HG02970 (cell line): Measurements from ENCODE around the gene WDR72.
"Not testable (repeated sequence)": the region's sequence is repeated elsewhere in the genome, so short reads cannot be mapped to it uniquely, and the experiment has no call there.

ENCODE experiments used
- ATAC-seq: cut with Tn5 transposase; IDR thresholded peaks from one replicate; pipeline ENCODE4 v1.9.1; 2021; ENCODE audit warnings: mild to moderate bottlenecking, moderate library complexity, moderate number of reproducible peaks; ENCODE audit not compliant: unreplicated experiment, low FRiP score

The WDR72 gene

GRCh38 chr15:53710906-53711305 is 48.6 kb downstream of the WDR72 start:
- no peak for ATAC-seq

DNA sequence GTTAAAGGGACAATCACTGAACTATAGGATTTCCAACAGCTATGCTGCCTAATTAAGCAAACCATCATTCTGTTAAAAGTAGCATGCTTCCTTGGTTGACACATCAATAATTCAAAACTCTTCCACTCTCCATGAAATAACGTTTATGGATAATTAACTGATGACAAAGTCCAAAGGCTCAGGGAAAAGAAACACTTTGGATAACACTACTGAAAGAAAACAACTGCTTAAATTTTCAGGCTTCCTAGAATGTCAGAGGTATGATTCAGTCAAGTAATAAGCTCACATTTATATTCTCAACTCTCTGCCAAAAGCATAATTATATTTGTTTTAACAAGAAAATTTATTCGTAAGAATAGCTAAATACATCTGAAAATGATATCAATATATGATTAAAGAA is 49.6 kb downstream of the WDR72 start:
- ATAC-seq, result no peak

GRCh38 chr15:53695365-53695764 is 64.1 kb downstream of the WDR72 start:
- no peak for ATAC-seq

GRCh38 chr15:53694476-53694874 is 65.0 kb downstream of the WDR72 start:
- no peak for ATAC-seq

- no peak for ATAC-seq
Observed at GRCh38 chr15:53693729-53694475, 65.6 kb downstream of the WDR72 start.

- not testable (repeated sequence) for ATAC-seq
Observed at GRCh38 chr15:53684162-53684561, 75.3 kb downstream of the WDR72 start.

DNA sequence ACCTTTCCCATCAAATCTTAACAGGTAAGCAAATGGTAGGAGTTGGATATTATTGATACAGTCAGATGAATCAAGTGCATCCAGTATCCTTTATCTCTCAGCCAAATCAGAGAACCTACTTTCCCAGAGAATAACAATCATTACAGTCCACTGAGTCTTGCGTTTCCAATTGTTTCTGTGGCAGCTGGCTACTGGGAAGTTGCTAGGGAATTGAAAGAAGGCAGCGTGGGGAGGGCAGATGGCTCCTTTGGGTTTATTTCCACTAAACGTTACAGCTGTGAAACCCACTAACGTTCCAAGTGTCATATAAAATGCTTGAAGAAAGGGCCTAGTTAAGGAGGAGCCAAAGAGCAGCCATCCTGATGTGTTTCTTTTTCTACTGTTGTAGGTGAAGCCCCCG is 78.4 kb downstream of the WDR72 start:
- ATAC-seq, result no peak

- no peak for ATAC-seq
Observed at GRCh38 chr15:53675832-53676231, 83.6 kb downstream of the WDR72 start.

GRCh38 chr15:53671545-53671944 is 87.9 kb downstream of the WDR72 start:
- no peak for ATAC-seq

- no peak for ATAC-seq
Observed at GRCh38 chr15:53670701-53671100, 88.8 kb downstream of the WDR72 start.

- no peak for ATAC-seq
Observed at GRCh38 chr15:53665930-53666329, 93.5 kb downstream of the WDR72 start.

- no peak for ATAC-seq
Observed at GRCh38 chr15:53658827-53659555, 100.5 kb downstream of the WDR72 start.

DNA sequence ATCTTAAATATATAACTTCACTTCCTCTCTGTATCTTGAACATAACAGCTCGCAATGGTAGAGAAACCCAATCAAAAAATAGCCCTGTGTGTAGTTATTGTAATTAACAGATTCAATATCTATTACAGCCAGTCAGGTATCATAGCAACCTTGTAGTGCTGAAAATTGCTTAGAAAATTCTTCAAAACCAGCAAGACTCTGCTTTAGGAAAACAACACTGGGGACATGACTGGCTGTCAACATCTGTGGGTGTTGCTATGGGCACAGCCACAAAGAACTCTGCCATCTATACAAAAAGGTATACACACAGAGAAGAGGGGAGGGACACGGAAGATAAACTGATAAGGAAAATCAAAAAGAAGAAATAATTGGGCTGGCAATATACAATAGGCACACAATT is 101.2 kb downstream of the WDR72 start:
- ATAC-seq, result no peak

- no peak for ATAC-seq
Observed at GRCh38 chr15:53648934-53649333, 110.5 kb downstream of the WDR72 start.

DNA sequence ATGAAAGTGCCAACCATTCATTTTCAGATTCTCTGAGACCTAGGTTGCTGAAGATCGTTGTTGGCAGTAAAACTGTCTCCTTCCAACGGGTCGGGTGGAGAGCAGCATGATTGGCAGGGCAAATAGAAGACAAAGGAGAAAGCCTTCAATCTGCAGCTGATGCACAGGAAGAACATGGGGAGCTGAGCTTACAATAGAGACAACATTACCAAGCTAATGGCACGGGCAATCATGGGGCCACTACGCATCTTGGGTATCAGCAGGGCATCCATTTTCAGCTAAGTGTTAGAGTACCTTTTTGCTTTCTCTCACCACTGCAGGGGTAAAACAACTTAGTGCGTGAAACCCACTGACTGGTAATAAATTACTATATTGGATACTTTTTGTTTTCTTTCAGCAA is 114.8 kb downstream of the WDR72 start:
- ATAC-seq, result no peak

- ATAC-seq, result no peak
Observed at GRCh38 chr15:53634517-53635106, 124.9 kb downstream of the WDR72 start.

DNA sequence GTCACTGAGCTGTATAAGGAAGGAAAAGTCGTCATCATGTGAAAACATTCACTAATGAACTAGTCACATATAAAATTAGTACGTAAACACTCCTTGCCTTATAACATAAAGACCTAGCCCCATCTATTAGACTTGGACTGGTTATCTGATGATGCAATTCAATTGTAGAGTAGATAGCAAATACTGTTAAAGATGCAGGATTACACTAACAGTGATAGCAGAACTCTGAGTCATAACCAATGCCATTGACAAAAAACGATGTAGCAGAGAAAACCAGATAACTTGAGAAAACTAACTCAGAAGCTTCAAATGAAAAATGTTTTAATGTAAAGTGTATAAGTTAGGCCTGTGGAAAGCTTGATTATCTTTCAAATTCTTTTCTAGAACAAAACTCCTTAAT is 132.2 kb downstream of the WDR72 start:
- no peak for ATAC-seq

DNA sequence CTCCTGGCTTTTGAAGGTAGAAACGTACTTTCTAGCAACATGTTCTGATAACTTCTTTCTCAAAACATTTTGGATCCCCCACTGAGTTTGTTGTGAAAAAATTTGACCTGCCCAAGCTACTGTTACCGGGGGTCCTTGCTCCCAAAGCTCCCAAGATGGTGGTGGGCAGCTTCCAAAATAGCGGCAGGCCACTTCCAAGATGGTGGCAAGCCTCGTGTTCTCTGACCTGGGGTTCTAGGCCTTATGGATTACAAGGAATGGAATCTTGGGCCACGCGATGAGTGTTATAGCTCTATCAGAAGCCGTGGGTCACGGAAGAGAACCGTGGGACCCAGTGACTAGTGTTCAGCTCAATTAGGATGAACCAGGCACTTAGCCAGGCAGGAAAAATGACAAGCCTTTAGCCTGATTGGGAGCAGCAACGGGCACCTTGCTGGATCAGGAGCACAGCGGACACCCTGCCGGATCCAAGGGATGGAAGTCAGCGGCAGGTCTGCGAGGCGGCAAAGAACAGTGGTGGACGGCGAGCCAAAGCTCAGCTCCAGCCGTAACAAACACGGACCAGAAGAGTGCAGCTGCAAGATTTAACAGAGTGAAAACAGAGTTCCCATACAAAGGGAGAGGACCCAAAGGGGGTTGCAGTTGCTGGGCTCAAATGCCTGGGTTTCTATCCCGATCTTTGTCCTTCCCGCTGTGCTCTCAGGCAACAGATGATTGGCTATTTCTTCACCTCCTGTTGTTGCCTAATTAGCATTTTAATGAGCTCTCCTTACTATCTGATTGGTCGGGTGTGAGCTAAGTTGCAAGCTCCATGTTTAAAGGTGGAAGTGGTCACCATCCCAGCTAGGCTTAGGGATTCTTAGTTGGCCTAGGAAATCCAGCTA is 133.3 kb downstream of the WDR72 start:
- no peak for ATAC-seq

- no peak for ATAC-seq
Observed at GRCh38 chr15:53625260-53625659, 134.2 kb downstream of the WDR72 start.

- no peak for ATAC-seq
Observed at GRCh38 chr15:53618461-53618860, 141.0 kb downstream of the WDR72 start.
